Measurements from ENCODE around the gene MEA1.

The MEA1 gene

GRCh38 chr6:43037197-43037596 is 23.5 kb upstream of the MEA1 start:
- Histone ChIP-seq H3K9ac (ENCODE audit: low read length) (no peak overlapping the region), H3K4me1 (ENCODE audit: control insufficient read depth, insufficient read depth, low read length) (no peaks in the 10 kb centered on the region), H3K9me3 (ENCODE audit: control insufficient read depth, low read length) (no peaks in the 10 kb centered on the region), H3K27me3 (replicated peaks; ENCODE audit: control insufficient read depth, insufficient read depth, low read length) (no peaks in the 10 kb centered on the region), H3K4me3 (ENCODE audit: low read length) (no peak overlapping the region), H3K36me3 (ENCODE audit: control insufficient read depth, insufficient read depth, low read length, severe bottlenecking) (peaks cover 67% of the 10 kb centered on the region)
- no peak for DNase-seq (ENCODE audit: low read depth)

GRCh38 chr6:43036712-43037111 is 23.0 kb upstream of the MEA1 start:
- Histone ChIP-seq H3K9me3 (ENCODE audit: control insufficient read depth, low read length) (no peaks in the 10 kb centered on the region), H3K36me3 (ENCODE audit: control insufficient read depth, insufficient read depth, low read length, severe bottlenecking) (peaks cover 67% of the 10 kb centered on the region)

GRCh38 chr6:43035495-43036194 is 21.9 kb upstream of the MEA1 start:
- peaks cover 61% of the 10 kb centered on the region for H3K36me3 ChIP-seq (ENCODE audit: control insufficient read depth, insufficient read depth, low read length, severe bottlenecking)
- DNase-seq (ENCODE audit: low read depth) = no peak
- H3K9me3 ChIP-seq (ENCODE audit: control insufficient read depth, low read length) = no peaks in the 10 kb centered on the region
- H3K9ac ChIP-seq (ENCODE audit: low read length) = no peak overlapping the region
- H3K27me3 ChIP-seq (replicated peaks; ENCODE audit: control insufficient read depth, insufficient read depth, low read length) = no peaks in the 10 kb centered on the region
- H3K4me3 ChIP-seq (ENCODE audit: low read length) = no peak overlapping the region
- H3K4me1 ChIP-seq (ENCODE audit: control insufficient read depth, insufficient read depth, low read length) = no peaks in the 10 kb centered on the region

More at GRCh38 chr6:43036712-43037111, 23.0 kb upstream of the MEA1 start:
- DNase-seq (ENCODE audit: low read depth) = no peak
- H3K4me3 ChIP-seq (ENCODE audit: low read length) = no peak overlapping the region
- no peaks in the 10 kb centered on the region for H3K4me1 ChIP-seq (ENCODE audit: control insufficient read depth, insufficient read depth, low read length)
- H3K9ac ChIP-seq (ENCODE audit: low read length) = no peak overlapping the region
- H3K27me3 ChIP-seq (replicated peaks; ENCODE audit: control insufficient read depth, insufficient read depth, low read length) = no peaks in the 10 kb centered on the region

GRCh38 chr6:43034190-43034525 is 20.4 kb upstream of the MEA1 start:
- DNase-seq (ENCODE audit: low read depth) = no peak
- no peaks in the 10 kb centered on the region for H3K27me3 ChIP-seq (replicated peaks; ENCODE audit: control insufficient read depth, insufficient read depth, low read length)
- peaks cover 62% of the 10 kb centered on the region for H3K36me3 ChIP-seq (ENCODE audit: control insufficient read depth, insufficient read depth, low read length, severe bottlenecking)
- no peak overlapping the region for H3K9ac ChIP-seq (ENCODE audit: low read length)
- H3K4me3 ChIP-seq (ENCODE audit: low read length) = no peak overlapping the region
- H3K4me1 ChIP-seq (ENCODE audit: control insufficient read depth, insufficient read depth, low read length) = no peaks in the 10 kb centered on the region
- no peaks in the 10 kb centered on the region for H3K9me3 ChIP-seq (ENCODE audit: control insufficient read depth, low read length)

GRCh38 chr6:43033496-43034189 is 19.9 kb upstream of the MEA1 start:
- no peak for DNase-seq (ENCODE audit: low read depth)
- no peak overlapping the region for H3K4me3 ChIP-seq (ENCODE audit: low read length)
- peaks cover 62% of the 10 kb centered on the region for H3K36me3 ChIP-seq (ENCODE audit: control insufficient read depth, insufficient read depth, low read length, severe bottlenecking)
- no peaks in the 10 kb centered on the region for H3K4me1 ChIP-seq (ENCODE audit: control insufficient read depth, insufficient read depth, low read length)
- H3K9ac ChIP-seq (ENCODE audit: low read length) = no peak overlapping the region
- no peaks in the 10 kb centered on the region for H3K9me3 ChIP-seq (ENCODE audit: control insufficient read depth, low read length)
- H3K27me3 ChIP-seq (replicated peaks; ENCODE audit: control insufficient read depth, insufficient read depth, low read length) = no peaks in the 10 kb centered on the region

GRCh38 chr6:43032326-43032725 is 18.6 kb upstream of the MEA1 start:
- Histone ChIP-seq H3K4me3 (ENCODE audit: low read length) (no peak overlapping the region), H3K9me3 (ENCODE audit: control insufficient read depth, low read length) (no peaks in the 10 kb centered on the region), H3K9ac (ENCODE audit: low read length) (no peak overlapping the region), H3K36me3 (ENCODE audit: control insufficient read depth, insufficient read depth, low read length, severe bottlenecking) (peaks cover 62% of the 10 kb centered on the region), H3K27me3 (replicated peaks; ENCODE audit: control insufficient read depth, insufficient read depth, low read length) (no peaks in the 10 kb centered on the region), H3K4me1 (ENCODE audit: control insufficient read depth, insufficient read depth, low read length) (no peaks in the 10 kb centered on the region)
- DNase-seq (ENCODE audit: low read depth) = no peak

- no peak overlapping the region for H3K4me3 ChIP-seq (ENCODE audit: low read length)
- no peak overlapping the region for H3K9ac ChIP-seq (ENCODE audit: low read length)
- H3K36me3 ChIP-seq (ENCODE audit: control insufficient read depth, insufficient read depth, low read length, severe bottlenecking) = peaks cover 72% of the 10 kb centered on the region
- no peak for DNase-seq (ENCODE audit: low read depth)
- H3K9me3 ChIP-seq (ENCODE audit: control insufficient read depth, low read length) = no peaks in the 10 kb centered on the region
- H3K27me3 ChIP-seq (replicated peaks; ENCODE audit: control insufficient read depth, insufficient read depth, low read length) = no peaks in the 10 kb centered on the region
- peaks cover 5% of the 10 kb centered on the region for H3K4me1 ChIP-seq (ENCODE audit: control insufficient read depth, insufficient read depth, low read length)
Measured at GRCh38 chr6:43029120-43029519, 15.4 kb upstream of the MEA1 start.

- Histone ChIP-seq H3K9ac (ENCODE audit: low read length) (no peak overlapping the region), H3K36me3 (ENCODE audit: control insufficient read depth, insufficient read depth, low read length, severe bottlenecking) (peaks cover 61% of the 10 kb centered on the region), H3K27me3 (replicated peaks; ENCODE audit: control insufficient read depth, insufficient read depth, low read length) (no peaks in the 10 kb centered on the region), H3K4me3 (ENCODE audit: low read length) (no peak overlapping the region), H3K4me1 (ENCODE audit: control insufficient read depth, insufficient read depth, low read length) (peaks cover 14% of the 10 kb centered on the region), H3K9me3 (ENCODE audit: control insufficient read depth, low read length) (no peaks in the 10 kb centered on the region)
- DNase-seq (ENCODE audit: low read depth) = no peak
Measured at GRCh38 chr6:43026365-43026764, 12.6 kb upstream of the MEA1 start.

- Histone ChIP-seq H3K9ac (ENCODE audit: low read length) (peak overlapping the region; percentile 27), H3K4me3 (ENCODE audit: low read length) (no peak overlapping the region), H3K9me3 (ENCODE audit: control insufficient read depth, low read length) (no peaks in the 10 kb centered on the region), H3K36me3 (ENCODE audit: control insufficient read depth, insufficient read depth, low read length, severe bottlenecking) (peaks cover 60% of the 10 kb centered on the region), H3K4me1 (ENCODE audit: control insufficient read depth, insufficient read depth, low read length) (peaks cover 28% of the 10 kb centered on the region), H3K27me3 (replicated peaks; ENCODE audit: control insufficient read depth, insufficient read depth, low read length) (no peaks in the 10 kb centered on the region)
- no peak for DNase-seq (ENCODE audit: low read depth)
Measured at GRCh38 chr6:43024436-43024835, 10.7 kb upstream of the MEA1 start.

- Histone ChIP-seq H3K4me1 (ENCODE audit: control insufficient read depth, insufficient read depth, low read length) (peaks cover 44% of the 10 kb centered on the region), H3K9ac (ENCODE audit: low read length) (peak within 1 kb of the TSS; percentile 99), H3K27me3 (replicated peaks; ENCODE audit: control insufficient read depth, insufficient read depth, low read length) (no peaks in the 10 kb centered on the region), H3K9me3 (ENCODE audit: control insufficient read depth, low read length) (no peaks in the 10 kb centered on the region), H3K4me3 (ENCODE audit: low read length) (peak within 1 kb of the TSS; percentile 100), H3K36me3 (ENCODE audit: control insufficient read depth, insufficient read depth, low read length, severe bottlenecking) (peaks cover 55% of the 10 kb centered on the region)
- DNase-seq (ENCODE audit: low read depth) = peak; percentile 93
Measured at GRCh38 chr6:43021270-43022047, 7.7 kb upstream of the MEA1 start, which contains the start of gene RRP36. RRP36 (plus strand) TSS chr6:43021623; CDS start chr6:43021655, 32 bp downstream.

- Histone ChIP-seq H3K4me3 (ENCODE audit: low read length) (peak overlapping the region; percentile 100), H3K9ac (ENCODE audit: low read length) (peak overlapping the region; percentile 99), H3K27me3 (replicated peaks; ENCODE audit: control insufficient read depth, insufficient read depth, low read length) (no peaks in the 10 kb centered on the region), H3K9me3 (ENCODE audit: control insufficient read depth, low read length) (no peaks in the 10 kb centered on the region), H3K4me1 (ENCODE audit: control insufficient read depth, insufficient read depth, low read length) (peaks cover 47% of the 10 kb centered on the region), H3K36me3 (ENCODE audit: control insufficient read depth, insufficient read depth, low read length, severe bottlenecking) (peaks cover 49% of the 10 kb centered on the region)
- DNase-seq (ENCODE audit: low read depth) = no peak
Measured at GRCh38 chr6:43020847-43021246, 7.1 kb upstream of the MEA1 start.
